Erythroblast (primary cell): Measurements from ENCODE around the gene IRAK1.

Source experiments
- GATA1 ChIP-seq: IDR thresholded peaks from 2 replicates; pipeline ENCODE4 v1.6.1; 2011; ENCODE audit warnings: low read depth, mild to moderate bottlenecking, control low read depth, low read length, moderate library complexity
- POLR2A ChIP-seq: IDR thresholded peaks from 2 replicates; pipeline ENCODE4 v1.6.1; 2011; ENCODE audit warnings: mild to moderate bottlenecking, low read length

DNA sequence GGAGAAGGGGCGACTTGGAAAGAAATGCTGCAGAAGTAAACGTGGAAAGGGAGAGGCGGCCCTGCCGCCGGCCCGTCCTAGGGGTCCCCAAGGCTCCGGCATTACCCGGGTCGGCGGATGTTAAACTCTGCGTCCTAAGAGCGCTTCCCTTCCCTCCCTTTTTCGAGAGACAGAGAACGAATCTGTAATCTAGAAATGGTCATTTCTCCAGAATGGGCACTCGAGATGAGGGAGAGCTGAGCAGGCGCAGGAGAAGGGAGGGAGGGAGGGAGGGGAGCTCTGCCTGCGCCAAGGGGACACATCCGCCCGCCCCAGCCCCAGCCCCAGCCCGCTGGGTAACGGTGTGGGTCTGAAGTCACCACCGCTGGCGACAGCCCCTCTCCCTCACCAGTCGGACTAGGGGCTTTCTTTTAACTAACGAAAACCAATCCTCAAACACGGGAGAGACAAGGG is 49.8 kb downstream of the IRAK1 start:
- TF ChIP-seq POLR2A (no peak), GATA1 (no peak)
